HL-60 (cell line): ENCODE results near the gene PIK3CG.

Experiments used
- DNase-seq, 2 experiments: peaks; one replicate each; pipeline ENCODE4 v3.0.0-alpha.2; 2010 to 2020; ENCODE audit warnings: low read depth in 1 of 2, low spot score in 1 of 2
- H3K27ac ChIP-seq: fragments of 250-450 bp; sonication (Bioruptor Pico); replicated peaks from 2 replicates; pipeline ENCODE4 v1.5.1; 2020; ENCODE audit warnings: mild to moderate bottlenecking, moderate library complexity
- H3K27me3 ChIP-seq: fragments of 250-450 bp; sonication (Bioruptor Pico); 2 replicates; pipeline ENCODE4 v1.5.1; 2021; ENCODE audit warnings: mild to moderate bottlenecking, moderate library complexity; ENCODE audit not compliant: insufficient read depth, poor library complexity, severe bottlenecking
- H3K4me3 ChIP-seq: replicated peaks from 2 replicates; pipeline ENCODE4 v1.5.1; 2011; ENCODE audit warnings: mild to moderate bottlenecking, control low read depth, low read length; ENCODE audit not compliant: insufficient read depth
- GABPA ChIP-seq: IDR thresholded peaks from 2 replicates; pipeline ENCODE4 v1.6.1; 2012; ENCODE audit warnings: low read depth
- POLR2AphosphoS5 ChIP-seq: IDR thresholded peaks from 2 replicates; pipeline ENCODE4 v1.6.1; 2012; ENCODE audit warnings: low read depth
- REST ChIP-seq: IDR thresholded peaks from 2 replicates; pipeline ENCODE4 v1.6.1; 2012; ENCODE audit warnings: low read depth; ENCODE audit not compliant: insufficient replicate concordance
- SPI1 ChIP-seq: IDR thresholded peaks from 2 replicates; pipeline ENCODE4 v1.6.1; 2012; ENCODE audit warnings: low read depth, mild to moderate bottlenecking, borderline replicate concordance
- TF ChIP-seq, protein P1 (sequence below): IDR thresholded peaks from one replicate; pipeline ENCODE4 v1.5.1; 2011; ENCODE audit warnings: low read length, control low read depth, inconsistent platforms; ENCODE audit not compliant: insufficient read depth

The PIK3CG gene

DNA sequence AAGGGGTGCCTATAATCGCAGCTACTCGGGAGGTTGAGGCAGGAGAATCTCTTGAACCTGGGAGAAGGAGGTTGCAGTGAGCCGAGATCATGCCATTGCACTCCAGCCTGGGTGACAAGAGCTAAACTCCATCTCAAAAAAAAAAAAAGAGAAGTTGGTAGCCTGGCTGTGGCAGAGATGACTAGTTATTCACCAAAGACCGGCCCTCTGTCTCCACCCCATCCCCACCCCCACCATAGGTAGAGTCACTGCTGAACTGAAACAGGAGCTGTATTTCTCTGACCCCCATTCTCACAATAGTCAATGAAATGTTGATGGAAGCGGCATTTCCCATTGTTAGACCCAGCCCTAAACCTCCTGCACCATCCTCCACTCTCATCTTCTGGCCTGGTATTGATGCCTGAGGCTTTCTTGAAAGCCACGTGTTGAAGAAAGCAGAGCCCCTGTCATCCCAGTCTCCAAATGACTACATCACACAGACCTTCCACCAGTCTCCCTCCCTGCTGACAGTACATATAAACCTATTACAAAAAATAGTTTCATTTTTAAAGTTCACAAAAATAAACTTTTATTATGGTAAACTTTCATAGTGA, 9.4 kb upstream of the PIK3CG start:
- no peak overlapping the region for H3K4me3 ChIP-seq
- no peak overlapping the region for H3K27ac ChIP-seq
- TF ChIP-seq SPI1 (no peak), POLR2AphosphoS5 (no peak), REST (no peak), GABPA (no peak)
- TF ChIP-seq, protein P1, sequence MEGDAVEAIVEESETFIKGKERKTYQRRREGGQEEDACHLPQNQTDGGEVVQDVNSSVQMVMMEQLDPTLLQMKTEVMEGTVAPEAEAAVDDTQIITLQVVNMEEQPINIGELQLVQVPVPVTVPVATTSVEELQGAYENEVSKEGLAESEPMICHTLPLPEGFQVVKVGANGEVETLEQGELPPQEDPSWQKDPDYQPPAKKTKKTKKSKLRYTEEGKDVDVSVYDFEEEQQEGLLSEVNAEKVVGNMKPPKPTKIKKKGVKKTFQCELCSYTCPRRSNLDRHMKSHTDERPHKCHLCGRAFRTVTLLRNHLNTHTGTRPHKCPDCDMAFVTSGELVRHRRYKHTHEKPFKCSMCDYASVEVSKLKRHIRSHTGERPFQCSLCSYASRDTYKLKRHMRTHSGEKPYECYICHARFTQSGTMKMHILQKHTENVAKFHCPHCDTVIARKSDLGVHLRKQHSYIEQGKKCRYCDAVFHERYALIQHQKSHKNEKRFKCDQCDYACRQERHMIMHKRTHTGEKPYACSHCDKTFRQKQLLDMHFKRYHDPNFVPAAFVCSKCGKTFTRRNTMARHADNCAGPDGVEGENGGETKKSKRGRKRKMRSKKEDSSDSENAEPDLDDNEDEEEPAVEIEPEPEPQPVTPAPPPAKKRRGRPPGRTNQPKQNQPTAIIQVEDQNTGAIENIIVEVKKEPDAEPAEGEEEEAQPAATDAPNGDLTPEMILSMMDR: no peak
- DNase-seq: no peak
- H3K27me3 ChIP-seq: no peaks in the 10 kb centered on the region

GRCh38 chr7:106858618-106859532, 6.2 kb upstream of the PIK3CG start:
- TF ChIP-seq REST: no peak
- peak; percentile 49 for TF ChIP-seq POLR2AphosphoS5
- no peak for TF ChIP-seq SPI1
- Histone ChIP-seq H3K4me3 (no peak overlapping the region), H3K27me3 (no peaks in the 10 kb centered on the region), H3K27ac (no peak overlapping the region)
- DNase-seq: peak; percentile 80

DNA sequence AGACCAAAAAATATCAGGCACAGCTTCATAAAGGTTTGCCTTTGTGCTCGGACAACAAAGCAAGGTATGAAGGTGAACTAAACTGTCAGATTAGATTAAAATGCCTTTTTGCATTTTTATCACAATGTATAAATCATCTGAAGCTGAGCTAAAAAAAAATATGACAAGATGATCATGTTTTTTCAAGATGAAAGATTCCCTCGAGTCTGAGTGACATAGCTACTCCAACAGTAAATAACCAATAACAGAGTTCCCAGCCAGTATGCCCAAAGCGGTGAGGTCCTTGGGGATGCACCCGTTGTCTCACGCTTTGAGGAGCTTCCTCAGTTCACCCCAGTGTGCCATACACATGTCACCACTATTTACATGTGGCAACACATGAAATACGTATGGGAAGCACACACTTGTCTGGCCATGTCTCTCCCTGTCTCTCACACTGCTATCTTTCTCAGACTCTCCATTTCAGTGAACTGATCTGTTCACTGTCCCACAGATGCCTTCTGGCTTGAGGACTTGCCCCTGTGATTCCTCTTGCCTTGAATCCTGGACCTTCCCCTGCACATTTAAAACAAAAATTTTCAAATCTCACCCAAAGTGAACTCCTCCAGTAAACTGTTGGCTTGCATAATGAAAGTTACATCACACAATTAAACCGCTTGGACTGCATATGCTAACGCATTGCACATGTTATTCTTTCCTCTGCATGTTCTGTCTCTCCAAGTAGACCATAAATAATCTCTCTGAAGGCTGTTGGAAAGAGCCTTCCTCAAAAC, 2.6 kb upstream of the PIK3CG start:
- TF ChIP-seq REST: no peak
- TF ChIP-seq, protein P1: no peak
- peak; percentile 19; the same call in 1 of the 2 replicates for TF ChIP-seq GABPA
- TF ChIP-seq SPI1: peak; percentile 4; the same call in 1 of the 2 replicates
- TF ChIP-seq POLR2AphosphoS5: peak; percentile 72
- peak; percentile 78 for DNase-seq
- Histone ChIP-seq H3K4me3 (no peak overlapping the region), H3K27me3 (no peaks in the 10 kb centered on the region), H3K27ac (peak overlapping the region; percentile 84)
